ENCODE results near the gene RNF4. TPM values are rescaled to one million over a fixed set of nuclear protein-coding genes. Genes with fewer than 3 reads are reported as not detected.

The RNF4 gene
- total and polyA plus RNA-seq, 12 donors: 13.4 to 42.1 (median 29.7) TPM

DNA sequence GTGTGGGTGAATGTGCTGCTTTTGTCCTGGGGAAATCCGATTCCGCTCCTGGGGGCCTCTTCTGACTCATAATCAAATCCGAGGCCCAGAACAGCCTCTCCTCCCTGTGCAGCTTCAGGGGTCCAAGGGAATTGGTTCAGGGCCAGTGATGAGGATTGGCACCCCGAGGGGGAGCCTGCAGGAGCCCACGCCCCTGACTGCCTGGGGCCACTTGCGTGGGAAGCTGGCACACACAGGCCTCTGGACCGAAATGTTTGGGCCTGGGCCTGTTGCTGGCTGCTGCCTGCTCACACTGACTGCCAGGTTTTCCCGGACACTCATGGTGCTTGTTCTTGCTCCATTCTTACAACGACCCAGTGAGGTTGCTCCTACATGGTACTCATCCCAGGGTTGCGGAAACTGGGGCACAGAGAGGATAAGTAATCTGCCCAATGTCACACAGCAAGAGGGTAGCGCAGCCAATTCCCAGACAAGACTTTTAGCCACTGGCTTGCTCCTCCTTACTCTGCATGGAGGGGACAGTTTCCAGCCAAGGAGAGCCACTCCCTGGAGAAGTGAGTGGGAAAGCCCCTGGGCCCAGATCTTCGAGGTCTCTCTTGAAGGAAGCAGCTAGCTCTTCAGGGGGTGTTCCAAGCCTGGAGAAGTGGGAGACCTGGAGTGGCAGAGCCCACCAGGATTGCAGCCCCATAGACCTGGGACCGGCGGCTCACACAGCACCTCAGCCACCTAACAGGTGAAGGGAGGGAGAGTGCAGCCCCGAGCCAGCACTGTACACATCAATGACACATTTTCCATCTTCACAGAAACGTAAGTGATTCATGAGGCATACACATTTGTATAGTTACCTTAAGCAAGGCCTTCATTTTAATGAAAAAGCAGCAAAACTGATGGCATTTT, 29.8 kb upstream of the RNF4 start:
- 85 to 86% methylated on average over 16 of the region's 16 CpGs for WGBS, 2 donors
- no peak overlapping the region for H3K27ac ChIP-seq
- ATAC-seq (no peak), DNase-seq (no peak)
- TF ChIP-seq, protein P1, sequence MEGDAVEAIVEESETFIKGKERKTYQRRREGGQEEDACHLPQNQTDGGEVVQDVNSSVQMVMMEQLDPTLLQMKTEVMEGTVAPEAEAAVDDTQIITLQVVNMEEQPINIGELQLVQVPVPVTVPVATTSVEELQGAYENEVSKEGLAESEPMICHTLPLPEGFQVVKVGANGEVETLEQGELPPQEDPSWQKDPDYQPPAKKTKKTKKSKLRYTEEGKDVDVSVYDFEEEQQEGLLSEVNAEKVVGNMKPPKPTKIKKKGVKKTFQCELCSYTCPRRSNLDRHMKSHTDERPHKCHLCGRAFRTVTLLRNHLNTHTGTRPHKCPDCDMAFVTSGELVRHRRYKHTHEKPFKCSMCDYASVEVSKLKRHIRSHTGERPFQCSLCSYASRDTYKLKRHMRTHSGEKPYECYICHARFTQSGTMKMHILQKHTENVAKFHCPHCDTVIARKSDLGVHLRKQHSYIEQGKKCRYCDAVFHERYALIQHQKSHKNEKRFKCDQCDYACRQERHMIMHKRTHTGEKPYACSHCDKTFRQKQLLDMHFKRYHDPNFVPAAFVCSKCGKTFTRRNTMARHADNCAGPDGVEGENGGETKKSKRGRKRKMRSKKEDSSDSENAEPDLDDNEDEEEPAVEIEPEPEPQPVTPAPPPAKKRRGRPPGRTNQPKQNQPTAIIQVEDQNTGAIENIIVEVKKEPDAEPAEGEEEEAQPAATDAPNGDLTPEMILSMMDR (IDR thresholded peaks at IDR 0.05): no peak
- no peaks in the 10 kb centered on the region for H3K36me3 ChIP-seq
- no peaks in the 10 kb centered on the region for H3K9me3 ChIP-seq
- H3K4me3 ChIP-seq: no peak overlapping the region
- H3K4me1 ChIP-seq: peaks cover 0 to 6% (median 0%) of the 10 kb centered on the region in 9 donors
- H3K27me3 ChIP-seq: peaks cover 0 to 2% (median 0%) of the 10 kb centered on the region in 7 donors
- intact Hi-C loops (cut with DNase I): loop anchor here in 2 of 10 donors (10.0 kb wide), 2 partner anchors 214 to 224 kb away; no protein-coding TSS in a partner anchor

DNA sequence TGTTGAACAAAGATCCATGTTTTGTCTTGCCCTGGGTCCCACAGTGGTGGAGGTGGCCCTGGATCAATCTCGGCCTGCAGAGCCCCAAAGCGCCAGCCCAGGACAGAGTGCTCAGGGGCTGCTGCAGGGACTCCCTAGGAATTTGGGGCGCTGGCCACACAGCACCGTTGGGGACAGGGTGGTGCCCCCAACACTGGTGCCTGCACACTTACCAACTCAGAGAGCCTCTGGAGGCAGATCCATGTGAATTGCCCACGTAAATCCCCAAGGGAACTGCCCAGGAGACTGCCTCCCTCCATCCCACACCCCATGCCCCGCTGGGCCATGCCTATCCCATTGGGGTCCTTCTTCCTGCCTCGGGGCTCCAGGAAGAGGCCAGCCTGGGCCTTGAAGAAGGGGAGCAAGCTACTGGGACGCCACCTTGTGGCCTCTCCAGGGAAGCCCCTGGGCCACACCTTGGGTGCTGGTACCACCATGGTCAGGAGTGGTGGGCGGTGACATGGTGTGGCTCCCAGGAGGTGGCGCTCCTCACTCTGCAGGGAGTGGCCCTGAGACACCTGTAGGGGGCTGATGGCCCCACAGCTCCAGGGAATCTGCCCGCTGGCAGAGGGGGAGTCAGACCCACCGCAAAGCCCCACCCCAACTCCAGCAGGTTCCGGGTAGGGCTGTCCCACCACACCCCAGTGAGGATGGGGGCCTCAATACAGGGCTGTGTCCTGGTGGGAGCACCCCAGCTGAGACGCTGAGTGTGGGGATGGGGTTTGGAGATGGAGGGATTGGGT, 27.3 kb upstream of the RNF4 start:
- Histone ChIP-seq H3K27me3 (no peaks in the 10 kb centered on the region), H3K9me3 (no peaks in the 10 kb centered on the region), H3K27ac (no peak overlapping the region), H3K36me3 (no peaks in the 10 kb centered on the region), H3K4me1 (peaks cover 0 to 6% (median 0%) of the 10 kb centered on the region in 9 donors), H3K4me3 (no peak overlapping the region)
- peak in 1 of 2 donors; percentile 64 for DNase-seq
- TF ChIP-seq, protein P1 (IDR thresholded peaks at IDR 0.05): peak; percentile 43 to 79 (median 66)
- 43 to 48% methylated on average over 14 of the region's 14 CpGs for WGBS, 2 donors
- peak; percentile 19 to 75 (median 66) for ATAC-seq
- intact Hi-C loops (cut with DNase I): loop anchor here in 5 of 10 donors (5.0 to 10.0 kb wide), 3 partner anchors 217 to 224 kb away; no protein-coding TSS in a partner anchor

DNA sequence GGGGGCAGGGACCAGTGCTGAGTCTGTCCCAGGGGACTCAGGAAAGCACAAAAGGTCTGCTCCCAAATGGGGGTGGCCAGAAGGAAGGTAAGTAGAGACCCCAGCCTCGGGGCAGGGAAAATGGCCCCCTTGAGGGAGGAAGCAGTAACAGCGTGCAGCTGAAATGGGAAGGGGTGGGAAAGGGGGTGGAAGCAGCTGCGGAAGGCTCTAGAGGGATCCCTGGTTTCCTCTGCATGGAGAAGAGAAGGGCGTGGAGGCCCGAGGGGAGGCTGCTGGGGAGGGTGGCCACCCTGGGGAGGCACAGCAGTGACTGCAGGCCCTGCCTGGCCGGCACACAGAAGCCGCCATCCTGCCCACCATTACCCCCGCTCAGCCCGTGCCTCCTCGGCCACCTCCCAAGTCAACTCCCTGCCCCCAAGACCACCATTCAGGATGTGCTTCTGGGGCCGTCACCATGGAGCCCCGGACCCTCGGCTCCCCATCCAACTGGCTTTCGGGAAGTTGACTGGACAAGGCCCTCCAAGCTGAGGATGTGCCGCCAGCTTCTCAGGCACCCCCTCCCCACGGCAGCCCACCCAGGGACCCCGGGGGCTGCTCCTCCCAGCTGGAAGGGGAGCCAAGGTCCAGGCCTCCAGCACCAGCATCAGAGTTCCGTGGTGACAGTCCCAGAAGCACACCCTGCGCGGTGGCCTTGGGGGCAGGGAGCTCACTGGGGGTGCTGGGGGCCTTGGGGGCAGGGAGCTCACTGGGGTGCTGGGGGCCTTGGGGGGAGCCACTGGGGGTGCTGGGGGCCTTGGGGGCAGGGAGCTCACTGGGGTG, 26.5 kb upstream of the RNF4 start:
- intact Hi-C loops (cut with DNase I): loop anchor here in 5 of 10 donors (5.0 to 10.0 kb wide), 3 partner anchors 218 to 225 kb away; no protein-coding TSS in a partner anchor
- H3K27me3 ChIP-seq: no peaks in the 10 kb centered on the region
- H3K27ac ChIP-seq: no peak overlapping the region
- no peak for DNase-seq
- H3K36me3 ChIP-seq: no peaks in the 10 kb centered on the region
- H3K4me3 ChIP-seq: no peak overlapping the region
- TF ChIP-seq, protein P1 (IDR thresholded peaks at IDR 0.05): no peak
- peak in 2 of 8 donors; percentile 7 to 36 for ATAC-seq
- 72 to 77% methylated on average over 20 of the region's 20 CpGs for WGBS, 2 donors
- H3K4me1 ChIP-seq: peaks cover 0 to 6% (median 0%) of the 10 kb centered on the region in 9 donors
- H3K9me3 ChIP-seq: no peaks in the 10 kb centered on the region

Data from heart right ventricle (tissue), 16 donors.